ENCODE measurements around the gene ARHGEF7. TPM values are rescaled to one million over a fixed set of nuclear protein-coding genes. Genes with fewer than 3 reads are reported as not detected.
"Not testable (repeated sequence)": the region's sequence is repeated elsewhere in the genome, so short reads cannot be mapped to it uniquely, and the experiment has no call there.

The ARHGEF7 gene
- total RNA-seq, 2 experiments from 2014 or later, result 39.5 to 51.3 TPM

GRCh38 chr13:111066544-111066943 is 48.6 kb upstream of the ARHGEF7 start:
- no peaks in the 10 kb centered on the region for H4K20me1 ChIP-seq (ENCODE audit: insufficient read depth, low read length)
- no peak for DNase-seq (ENCODE audit: low spot score)
- H3K9me3 ChIP-seq (ENCODE audit: low read length), result no peaks in the 10 kb centered on the region
- ChIA-PET CTCF (ENCODE audit: unreplicated experiment) (no interaction called here), POLR2A (no interaction called here)
- no peaks in the 10 kb centered on the region for H3K4me1 ChIP-seq (ENCODE audit: insufficient read depth, low read length, poor library complexity, severe bottlenecking)
- H3K27ac ChIP-seq (ENCODE audit: low read depth, low read length, poor library complexity, severe bottlenecking), result no peak overlapping the region
- H3K9me2 ChIP-seq (ENCODE audit: insufficient read depth, low read length), result no peaks in the 10 kb centered on the region
- no TSS peak for BruUV-seq (replicated peaks)
- H2AFZ ChIP-seq (ENCODE audit: low read length), result no peak overlapping the region
- TF ChIP-seq CTCF (conservative IDR thresholded peaks at IDR 0.05; ENCODE audit: low read length) (no peak), EZH2phosphoT487 (IDR thresholded peaks at IDR 0.05; ENCODE audit: borderline replicate concordance, low read depth, low read length) (no peak)
- H3K36me3 ChIP-seq (ENCODE audit: insufficient read depth, low read length), result no peaks in the 10 kb centered on the region
- no peak overlapping the region for H3K4me3 ChIP-seq (ENCODE audit: low read depth, low read length, poor library complexity, severe bottlenecking)
- no peaks in the 10 kb centered on the region for H3K79me2 ChIP-seq (ENCODE audit: insufficient read depth, low read depth, low read length)
- intact Hi-C loops (cut with micrococcal nuclease; ENCODE audit: unreplicated experiment), result loop anchor here (2.0 kb wide), 1 partner anchor 150 kb away; no protein-coding TSS in a partner anchor
- H3K4me2 ChIP-seq (ENCODE audit: low read length), result no peak overlapping the region

- Histone ChIP-seq H3K9me2 (ENCODE audit: insufficient read depth, low read length) (no peaks in the 10 kb centered on the region), H3K36me3 (ENCODE audit: insufficient read depth, low read length) (no peaks in the 10 kb centered on the region), H3K4me2 (ENCODE audit: low read length) (no peak overlapping the region), H3K27ac (ENCODE audit: low read depth, low read length, poor library complexity, severe bottlenecking) (no peak overlapping the region), H3K4me3 (ENCODE audit: low read depth, low read length, poor library complexity, severe bottlenecking) (no peak overlapping the region), H4K20me1 (ENCODE audit: insufficient read depth, low read length) (no peaks in the 10 kb centered on the region), H2AFZ (ENCODE audit: low read length) (no peak overlapping the region), H3K79me2 (ENCODE audit: insufficient read depth, low read depth, low read length) (no peaks in the 10 kb centered on the region), H3K9me3 (ENCODE audit: low read length) (no peaks in the 10 kb centered on the region), H3K4me1 (ENCODE audit: insufficient read depth, low read length, poor library complexity, severe bottlenecking) (no peaks in the 10 kb centered on the region)
- TF ChIP-seq CTCF (conservative IDR thresholded peaks at IDR 0.05; ENCODE audit: low read length), result peak; percentile 10; the same call in 1 of the 2 replicates
- TF ChIP-seq EZH2phosphoT487 (IDR thresholded peaks at IDR 0.05; ENCODE audit: borderline replicate concordance, low read depth, low read length), result no peak
- intact Hi-C loops (cut with micrococcal nuclease; ENCODE audit: unreplicated experiment), result no loop called here
- ChIA-PET CTCF (ENCODE audit: unreplicated experiment) (interaction anchor here (1.0 kb wide), 1 partner anchor 158 kb away, joined by 3 read pairs; no protein-coding TSS in a partner anchor), POLR2A (no interaction called here)
- no peak for DNase-seq (ENCODE audit: low spot score)
- no TSS peak for BruUV-seq (replicated peaks)
These were observed 47.1 kb upstream of the ARHGEF7 start for GRCh38 chr13:111068009-111068350.

GRCh38 chr13:111071120-111071519 is 44.0 kb upstream of the ARHGEF7 start:
- H3K27ac ChIP-seq (ENCODE audit: low read depth, low read length, poor library complexity, severe bottlenecking); BruUV-seq (replicated peaks); H3K9me3 ChIP-seq (ENCODE audit: low read length); H3K4me3 ChIP-seq (ENCODE audit: low read depth, low read length, poor library complexity, severe bottlenecking); H3K79me2 ChIP-seq (ENCODE audit: insufficient read depth, low read depth, low read length); CTCF ChIA-PET (ENCODE audit: unreplicated experiment); H2AFZ ChIP-seq (ENCODE audit: low read length); POLR2A ChIA-PET; H3K4me1 ChIP-seq (ENCODE audit: insufficient read depth, low read length, poor library complexity, severe bottlenecking); H3K4me2 ChIP-seq (ENCODE audit: low read length); H3K36me3 ChIP-seq (ENCODE audit: insufficient read depth, low read length); H4K20me1 ChIP-seq (ENCODE audit: insufficient read depth, low read length); H3K9me2 ChIP-seq (ENCODE audit: insufficient read depth, low read length): not testable (repeated sequence)
- DNase-seq (ENCODE audit: low spot score), result peak; percentile 20
- intact Hi-C loops (cut with micrococcal nuclease; ENCODE audit: unreplicated experiment), result loop anchor here (10.0 kb wide), 1 partner anchor 84 kb away; no protein-coding TSS in a partner anchor
- peak; percentile 53 for TF ChIP-seq CTCF (conservative IDR thresholded peaks at IDR 0.05; ENCODE audit: low read length)

- H3K9me2 ChIP-seq (ENCODE audit: insufficient read depth, low read length); H3K36me3 ChIP-seq (ENCODE audit: insufficient read depth, low read length); H3K27ac ChIP-seq (ENCODE audit: low read depth, low read length, poor library complexity, severe bottlenecking); H3K4me2 ChIP-seq (ENCODE audit: low read length); CTCF ChIA-PET (ENCODE audit: unreplicated experiment); H3K4me3 ChIP-seq (ENCODE audit: low read depth, low read length, poor library complexity, severe bottlenecking); POLR2A ChIA-PET; BruUV-seq (replicated peaks); H3K9me3 ChIP-seq (ENCODE audit: low read length); H3K79me2 ChIP-seq (ENCODE audit: insufficient read depth, low read depth, low read length); H4K20me1 ChIP-seq (ENCODE audit: insufficient read depth, low read length); H2AFZ ChIP-seq (ENCODE audit: low read length); DNase-seq (ENCODE audit: low spot score); H3K4me1 ChIP-seq (ENCODE audit: insufficient read depth, low read length, poor library complexity, severe bottlenecking): not testable (repeated sequence)
- intact Hi-C loops (cut with micrococcal nuclease; ENCODE audit: unreplicated experiment), result loop anchor here (10.0 kb wide), 1 partner anchor 83 kb away; no protein-coding TSS in a partner anchor
These were observed 43.6 kb upstream of the ARHGEF7 start for GRCh38 chr13:111071526-111071925.
